GM12873 (cell line): ENCODE data around the gene SELENOV.

Source experiments
- CTCF ChIP-seq: IDR thresholded peaks from 2 replicates; pipeline ENCODE4 v1.5.1; 2012; ENCODE audit warnings: low read depth, mild to moderate bottlenecking, moderate library complexity, low read length, control low read depth; ENCODE audit not compliant: insufficient read depth; ENCODE audit errors: missing control alignments

Gene SELENOV

GRCh38 chr19:39524495-39524894 lies 9.6 kb downstream of the SELENOV start:
- no peak for TF ChIP-seq CTCF

GRCh38 chr19:39525205-39525604 lies 10.3 kb downstream of the SELENOV start:
- TF ChIP-seq CTCF, result no peak

GRCh38 chr19:39531834-39532232 lies 16.9 kb downstream of the SELENOV start:
- TF ChIP-seq CTCF, result no peak

- peak; percentile 100 for TF ChIP-seq CTCF
These were observed 17.5 kb downstream of the SELENOV start, which contains the start of gene EID2B for GRCh38 chr19:39532233-39533002. TSS of gene EID2B (minus strand) at chr19:39532852. CDS start at chr19:39532802, 50 bp downstream.

DNA sequence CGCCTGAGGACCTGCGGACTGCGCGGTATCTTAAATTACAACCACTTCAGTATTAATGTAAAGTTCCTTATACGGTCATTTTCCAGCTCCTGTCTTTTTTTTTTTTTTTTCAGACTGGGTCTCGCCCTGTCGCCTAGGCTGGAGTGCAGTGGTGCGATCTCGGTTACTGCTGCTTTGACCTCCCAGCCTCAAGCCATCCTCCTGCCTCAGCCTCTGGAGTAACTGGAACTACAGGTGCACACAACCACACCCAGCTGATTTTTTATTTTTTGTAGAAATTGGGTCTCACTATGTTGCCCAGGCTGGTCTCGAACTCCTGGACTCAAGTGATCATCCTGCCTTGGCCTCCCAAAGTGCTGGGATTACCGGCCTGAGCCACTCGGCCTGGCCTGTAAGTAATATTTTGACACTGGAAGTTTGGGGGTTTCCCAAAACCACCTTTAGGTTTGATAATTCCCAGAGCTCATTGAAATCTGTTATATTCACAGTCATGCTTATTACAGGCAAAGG lies 18.1 kb downstream of the SELENOV start:
- no peak for TF ChIP-seq CTCF

DNA sequence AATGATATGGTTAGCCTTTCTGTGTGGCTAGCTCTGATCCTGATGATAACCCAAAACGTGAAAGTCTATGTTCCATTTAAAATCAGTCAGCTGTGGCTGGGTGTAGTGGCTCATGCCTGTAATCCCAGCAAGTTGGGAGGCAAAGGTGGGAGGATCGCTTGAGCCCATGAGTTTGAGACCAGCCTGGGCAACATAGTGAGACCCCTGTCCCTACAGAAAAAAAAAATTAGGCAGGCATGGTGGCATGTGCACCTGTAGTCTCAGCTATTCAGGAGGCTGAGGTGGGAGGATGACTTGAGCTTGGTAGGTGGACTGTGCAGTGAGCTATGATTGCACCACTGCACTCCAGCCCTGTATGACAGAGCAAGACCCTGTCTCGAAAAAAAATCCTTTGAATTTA lies 18.9 kb downstream of the SELENOV start:
- TF ChIP-seq CTCF, result no peak

- TF ChIP-seq CTCF, result no peak
These were observed 24.2 kb downstream of the SELENOV start for GRCh38 chr19:39539165-39539517.
